Hypothalamus (tissue), 51 donors: Measurements from ENCODE around the gene GLRA3.
"Not testable (repeated sequence)": the region's sequence is repeated elsewhere in the genome, so short reads cannot be mapped to it uniquely, and the experiment has no call there.

Experiments
- DNase-seq, 51 donors: peaks; one replicate each; lab custom pipeline; 2025; lab: John Stamatoyannopoulos, UW

GLRA3 gene

GRCh38 chr4:174669270-174669669 lies 159.8 kb downstream of the GLRA3 start:
- no peak for DNase-seq

GRCh38 chr4:174665799-174666198 lies 163.2 kb downstream of the GLRA3 start:
- DNase-seq, result no peak

- DNase-seq, result no peak
Observed at GRCh38 chr4:174663216-174663615, 165.8 kb downstream of the GLRA3 start.

- DNase-seq, result no peak
Observed at GRCh38 chr4:174658246-174658645, 170.8 kb downstream of the GLRA3 start.

- no peak for DNase-seq
Observed at GRCh38 chr4:174657472-174657871, 171.6 kb downstream of the GLRA3 start.

- no peak for DNase-seq
Observed at GRCh38 chr4:174654634-174655033, 174.4 kb downstream of the GLRA3 start.

- no peak for DNase-seq
Observed at GRCh38 chr4:174650711-174651355, 178.2 kb downstream of the GLRA3 start.

- no peak for DNase-seq
Observed at GRCh38 chr4:174648812-174649211, 180.2 kb downstream of the GLRA3 start.

- no peak for DNase-seq
Observed at GRCh38 chr4:174646326-174646725, 182.7 kb downstream of the GLRA3 start.

- DNase-seq, result no peak
Observed at GRCh38 chr4:174640146-174640545, 188.9 kb downstream of the GLRA3 start.

GRCh38 chr4:174635732-174636131 lies 193.3 kb downstream of the GLRA3 start:
- DNase-seq, result no peak

- no peak for DNase-seq
Observed at GRCh38 chr4:174633399-174633798, 195.6 kb downstream of the GLRA3 start.

GRCh38 chr4:174631901-174632758 lies 196.9 kb downstream of the GLRA3 start:
- peak in 2 of 51 donors; percentile 1 to 25 for DNase-seq

- not testable (repeated sequence) for DNase-seq
Observed at GRCh38 chr4:174629907-174630450, 199.1 kb downstream of the GLRA3 start.

GRCh38 chr4:174629265-174629664 lies 199.8 kb downstream of the GLRA3 start:
- DNase-seq, result no peak

GRCh38 chr4:174628191-174628590 lies 200.9 kb downstream of the GLRA3 start:
- DNase-seq, result no peak

GRCh38 chr4:174627473-174627872 lies 201.6 kb downstream of the GLRA3 start:
- DNase-seq, result no peak

- DNase-seq, result no peak
Observed at GRCh38 chr4:174626342-174627008, 202.6 kb downstream of the GLRA3 start.

GRCh38 chr4:174616661-174617060 lies 212.4 kb downstream of the GLRA3 start:
- DNase-seq, result no peak

GRCh38 chr4:174613979-174614378 lies 215.1 kb downstream of the GLRA3 start:
- DNase-seq, result no peak

- DNase-seq, result no peak
Observed at GRCh38 chr4:174611792-174612191, 217.3 kb downstream of the GLRA3 start.
